GM19023 (cell line): ENCODE results near the gene ULK3.
A peak's percentile ranks its signal among the peaks of the same experiment; 100 is the strongest.
"Not testable (repeated sequence)": the region's sequence is repeated elsewhere in the genome, so short reads cannot be mapped to it uniquely, and the experiment has no call there.

Experiments
- ATAC-seq: cut with Tn5 transposase; IDR thresholded peaks from one replicate; pipeline ENCODE4 v1.9.1; 2021; ENCODE audit warnings: mild to moderate bottlenecking, moderate library complexity; ENCODE audit not compliant: unreplicated experiment

Gene ULK3

GRCh38 chr15:74842581-74843444 lies at the start of gene ULK3:
TSS of gene ULK3 (minus strand) at chr15:74843156. CDS start at chr15:74843105, 51 bp downstream.
- peak; percentile 72 for ATAC-seq

GRCh38 chr15:74892313-74892712 lies 49.4 kb upstream of the ULK3 start:
- no peak for ATAC-seq

- no peak for ATAC-seq
Measured at GRCh38 chr15:74891469-74891868, 48.5 kb upstream of the ULK3 start.

- ATAC-seq, result no peak
Measured at GRCh38 chr15:74890665-74890960, 47.7 kb upstream of the ULK3 start.

GRCh38 chr15:74889883-74890664 lies 47.1 kb upstream of the ULK3 start, which contains the start of gene MPI:
TSS of gene MPI (plus strand) at chr15:74890042. CDS start at chr15:74890074, 32 bp downstream.
- peak; percentile 92 for ATAC-seq

- ATAC-seq, result peak; percentile 25
Measured at GRCh38 chr15:74889390-74889882, 46.5 kb upstream of the ULK3 start.

GRCh38 chr15:74888716-74889115 lies 45.8 kb upstream of the ULK3 start:
- ATAC-seq, result no peak

GRCh38 chr15:74887537-74888193 lies 44.7 kb upstream of the ULK3 start:
- not testable (repeated sequence) for ATAC-seq

GRCh38 chr15:74885461-74885860 lies 42.5 kb upstream of the ULK3 start:
- ATAC-seq, result no peak

GRCh38 chr15:74884428-74885223 lies 41.7 kb upstream of the ULK3 start:
- no peak for ATAC-seq

GRCh38 chr15:74882528-74882927 lies 39.6 kb upstream of the ULK3 start:
- ATAC-seq, result no peak

GRCh38 chr15:74878273-74878672 lies 35.3 kb upstream of the ULK3 start:
- ATAC-seq, result no peak

- no peak for ATAC-seq
Measured at GRCh38 chr15:74873756-74874424, 30.9 kb upstream of the ULK3 start.

GRCh38 chr15:74873036-74873755 lies 30.2 kb upstream of the ULK3 start, which contains the start of gene SCAMP2:
TSS of gene SCAMP2 (minus strand) at chr15:74873365. CDS start at chr15:74873255, 110 bp downstream.
- peak; percentile 76 for ATAC-seq

GRCh38 chr15:74872702-74873035 lies 29.7 kb upstream of the ULK3 start:
- no peak for ATAC-seq

GRCh38 chr15:74870436-74871215 lies 27.7 kb upstream of the ULK3 start:
- no peak for ATAC-seq

- ATAC-seq, result peak; percentile 47
Measured at GRCh38 chr15:74869726-74870407, 26.9 kb upstream of the ULK3 start.

- no peak for ATAC-seq
Measured at GRCh38 chr15:74869372-74869725, 26.4 kb upstream of the ULK3 start.
